GM12892 (cell line): ENCODE results near the gene MAVS.

ENCODE experiments used
- POLR2A ChIP-seq: IDR thresholded peaks from 2 replicates; pipeline ENCODE4 v1.6.1; 2011; ENCODE audit warnings: low read depth, low read length, control low read depth
- POLR2AphosphoS5 ChIP-seq: IDR thresholded peaks from 2 replicates; pipeline ENCODE4 v1.6.1; 2011; ENCODE audit warnings: low read depth, low read length, control low read depth

- TF ChIP-seq POLR2A (no peak), POLR2AphosphoS5 (no peak)
These were observed 39.1 kb downstream of the MAVS start for GRCh38 chr20:3885715-3886114.
